ENCODE data around the gene SPHK2.
A peak's percentile ranks its signal among the peaks of the same experiment; 100 is the strongest.

- TF ChIP-seq CTCF (IDR thresholded peaks at IDR 0.05) (peak; percentile 45 to 84 (median 78)), EP300 (IDR thresholded peaks at IDR 0.05) (no peak), POLR2A (IDR thresholded peaks at IDR 0.05) (no peak)
These were observed 30.5 kb upstream of the SPHK2 start for GRCh38 chr19:48588670-48589401.

Data from ovary (tissue), 3 donors.